Psoas muscle (tissue), 8 donors: ENCODE results near the gene ROR2. TPM values are rescaled to one million over a fixed set of nuclear protein-coding genes. Genes with fewer than 3 reads are reported as not detected.

Experiments used
- ATAC-seq, 4 donors: fragments of 200-7000 bp; cut with Tn5 transposase; one replicate each; pipeline ENCODE4 v1.9.1; 2020; ENCODE audit warnings: moderate library complexity in 3 of 4, mild to moderate bottlenecking in 2 of 4
- DNase-seq, 2 donors: peaks; one replicate each; pipeline ENCODE4 v3.0.0-alpha.2; 2020
- H3K27ac ChIP-seq: fragments of 200-600 bp; one replicate; pipeline ENCODE4 v1.8.0; 2022
- H3K27me3 ChIP-seq, 3 donors: fragments of 200-600 bp in 1 of 3; one replicate each; pipeline versions ENCODE4 v1.6.1 to v1.8.0; 2013 to 2022; ENCODE audit warnings: low read length in 2 of 3, mild to moderate bottlenecking in 2 of 3, moderate library complexity in 1 of 3; ENCODE audit not compliant: insufficient read depth in 3 of 3
- H3K36me3 ChIP-seq, 2 donors: fragments of 200-600 bp in 1 of 2; one replicate each; pipeline versions ENCODE4 v1.6.1 to v1.8.0; 2013 to 2022; ENCODE audit warnings: low read depth in 1 of 2, mild to moderate bottlenecking in 1 of 2, moderate library complexity in 1 of 2; ENCODE audit not compliant: insufficient read depth in 1 of 2
- H3K4me1 ChIP-seq: fragments of 200-600 bp; one replicate; pipeline ENCODE4 v1.8.0; 2022
- H3K4me3 ChIP-seq: fragments of 200-600 bp; one replicate; pipeline ENCODE4 v1.8.0; 2022; ENCODE audit warnings: mild to moderate bottlenecking
- H3K9me3 ChIP-seq: fragments of 200-600 bp; one replicate; pipeline ENCODE4 v1.8.0; 2022
- CTCF ChIP-seq: fragments of 200-600 bp; IDR thresholded peaks from one replicate; pipeline ENCODE4 v1.8.0; 2022; ENCODE audit warnings: antibody characterized with exemption
- WGBS, 3 donors: extraction: QIAGEN DNeasy Blood & Tissue Kit; methylation state at CpG; one replicate each; pipeline versions ENCODE4 v1.1.6 to v1.1.7; 2013; 5-methylcytosine and 5-hydroxymethylcytosine counted together
- intact Hi-C, 2 donors: fragments of 100-400 bp; cut with DNase I; formaldehyde crosslinking; loops; one replicate each; pipeline versions ENCODE4 v1.11.0 to v1.14.2; 2022
- polyA plus RNA-seq, 3 donors: library from polyadenylated mRNA; stranded (reverse); fragments of 200-250 nt; gene quantifications; one replicate each; pipeline ENCODE4 v1.2.3, GENCODE V29; 2013
- total RNA-seq, 4 donors: library from RNA; stranded (reverse); fragmentation: NEBNext Ultra II Directional in 2 of 4; extraction: Animal tissue kit (Norgen Biotek cat#: 25700) in 2 of 4; gene quantifications; one replicate each; pipeline versions ENCODE4 v1.2.1 to v1.2.4, GENCODE V29; 2021 to 2023
- donor health status: healthy with polysubstance abuse.
- donor health status: DM: no; HTN: no; CAD: no; lungs with moderate emphysema.
- donor health status: Bipolar disorder and iron deficiency.
- donor health status: healthy.
- donor health status: DM: yes; HTN: yes; CAD: no.
- donor health status: DM: no; HTN: no; CAD: no.
- donor health status: DM: no; HTN: no; CAD: no.
- donor health status: DM: yes; HTN: yes; CAD: no.

The ROR2 gene
- total and polyA plus RNA-seq, 7 donors = 0.05 to 0.52 (median 0.15) TPM

GRCh38 chr9:91842358-91843049, 107.5 kb downstream of the ROR2 start:
- WGBS, 3 donors = 72 to 77% (median 72%) methylated on average over 8 to 9 of the region's 9 CpGs
- Histone ChIP-seq H3K36me3 (no peaks in the 10 kb centered on the region), H3K27me3 (peaks cover 0 to 20% (median 2%) of the 10 kb centered on the region in 3 donors), H3K9me3 (no peaks in the 10 kb centered on the region), H3K4me1 (no peaks in the 10 kb centered on the region), H3K27ac (no peak overlapping the region), H3K4me3 (no peak overlapping the region)
- ATAC-seq (no peak), DNase-seq (no peak)
- intact Hi-C loops = no loop called here
- no peak for TF ChIP-seq CTCF

DNA sequence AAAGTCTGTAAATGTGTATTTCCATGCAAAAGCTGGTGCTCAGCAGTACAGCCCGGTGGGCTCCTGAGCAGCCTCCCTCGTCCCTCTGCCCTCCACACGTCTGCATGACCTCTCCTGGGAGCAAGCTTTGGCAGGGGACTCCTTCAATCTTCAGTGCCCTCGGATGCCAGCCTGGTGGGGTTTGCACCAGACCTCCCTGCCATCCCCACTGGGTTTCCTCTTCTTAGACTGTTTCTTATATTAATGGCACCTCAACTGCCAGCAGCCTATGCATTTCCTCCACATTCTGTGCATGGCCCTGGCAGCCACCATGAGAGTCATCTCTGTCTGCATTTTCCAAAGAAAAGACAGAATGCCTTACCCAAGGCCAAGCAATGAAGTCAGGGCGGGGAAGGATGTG, 108.4 kb downstream of the ROR2 start:
- Histone ChIP-seq H3K4me1 (no peaks in the 10 kb centered on the region), H3K4me3 (no peak overlapping the region), H3K9me3 (no peaks in the 10 kb centered on the region), H3K27ac (no peak overlapping the region), H3K27me3 (peaks cover 0 to 26% (median 2%) of the 10 kb centered on the region in 3 donors), H3K36me3 (no peaks in the 10 kb centered on the region)
- WGBS, 3 donors = 69 to 75% (median 73%) methylated on average over 5 of the region's 5 CpGs
- TF ChIP-seq CTCF = no peak
- no peak for DNase-seq
- intact Hi-C loops = no loop called here
- ATAC-seq = no peak

DNA sequence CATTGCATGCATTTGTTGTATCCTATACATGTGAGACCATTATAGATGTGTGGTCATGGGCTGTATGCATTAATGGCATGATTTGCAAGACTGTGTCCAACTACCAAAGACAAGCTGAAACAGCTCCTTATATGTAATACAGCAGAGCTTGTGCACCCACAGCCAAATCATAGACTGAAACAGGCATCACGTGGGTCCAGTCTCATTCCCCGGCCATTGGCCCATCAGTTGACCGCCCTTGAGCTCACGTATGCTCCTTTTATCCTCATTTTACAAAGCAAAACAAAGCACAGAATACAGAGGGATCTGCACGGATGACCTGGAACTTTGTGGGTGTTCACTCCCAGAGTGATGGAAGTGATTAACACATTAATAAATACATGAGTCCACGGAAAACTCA, 109.1 kb downstream of the ROR2 start:
- intact Hi-C loops = no loop called here
- no peak for TF ChIP-seq CTCF
- no peaks in the 10 kb centered on the region for H3K4me1 ChIP-seq
- no peak for ATAC-seq
- no peaks in the 10 kb centered on the region for H3K36me3 ChIP-seq
- no peak overlapping the region for H3K4me3 ChIP-seq
- no peak overlapping the region for H3K27ac ChIP-seq
- no peaks in the 10 kb centered on the region for H3K9me3 ChIP-seq
- 86 to 93% (median 92%) methylated on average over 6 of the region's 6 CpGs for WGBS, 3 donors
- peaks cover 0 to 26% (median 2%) of the 10 kb centered on the region in 3 donors for H3K27me3 ChIP-seq
- no peak for DNase-seq

DNA sequence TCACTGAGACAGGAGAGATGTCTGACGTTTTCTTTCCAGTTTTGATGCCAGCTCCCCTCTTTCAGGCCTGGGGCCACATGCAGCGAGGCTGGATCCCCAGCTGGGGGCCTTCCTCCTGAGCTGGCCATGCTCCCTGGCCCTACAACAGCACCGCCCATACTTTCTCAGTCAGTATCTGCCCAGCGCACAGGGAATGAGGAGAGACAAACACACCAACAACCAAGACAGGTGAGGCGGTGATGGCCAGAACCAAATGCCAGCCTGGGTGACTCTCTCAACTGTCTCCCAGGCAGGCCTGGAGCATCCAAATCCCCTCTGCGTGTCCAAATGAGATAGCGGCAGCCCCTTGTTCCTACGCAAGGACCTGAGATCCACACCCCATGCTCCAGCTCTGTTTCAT, 109.6 kb downstream of the ROR2 start:
- intact Hi-C loops = no loop called here

More for the DNA sequence above, 109.6 kb downstream of the ROR2 start:
- H3K36me3 ChIP-seq = no peaks in the 10 kb centered on the region
- ATAC-seq (no peak), DNase-seq (no peak)
- no peaks in the 10 kb centered on the region for H3K4me1 ChIP-seq
- H3K4me3 ChIP-seq = no peak overlapping the region
- no peak overlapping the region for H3K27ac ChIP-seq
- 89 to 91% (median 90%) methylated on average over 8 of the region's 8 CpGs for WGBS, 3 donors
- no peaks in the 10 kb centered on the region for H3K9me3 ChIP-seq
- TF ChIP-seq CTCF = no peak
- peaks cover 0 to 26% (median 5%) of the 10 kb centered on the region in 3 donors for H3K27me3 ChIP-seq
